ENCODE data around the gene RALGAPA1.
"Not testable (repeated sequence)": the region's sequence is repeated elsewhere in the genome, so short reads cannot be mapped to it uniquely, and the experiment has no call there.

Gene RALGAPA1

DNA sequence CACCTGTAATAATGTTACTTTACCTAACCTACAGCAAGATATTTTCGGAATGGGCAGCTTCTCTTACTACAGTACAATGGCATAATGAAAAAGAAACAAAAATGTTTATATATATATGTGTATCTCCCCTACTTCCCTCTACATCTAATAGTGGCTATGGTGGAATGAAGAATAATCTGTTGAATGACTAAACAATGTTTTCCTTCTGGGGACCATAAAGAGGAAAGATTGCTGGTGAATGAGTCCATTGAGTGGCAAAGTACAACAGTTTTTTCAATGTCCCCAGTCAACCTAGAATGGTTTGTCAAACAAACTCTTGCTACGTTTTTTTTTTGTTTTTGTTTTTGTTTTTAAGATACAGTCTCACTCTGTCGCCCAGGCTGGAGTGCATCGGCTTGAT is 47.2 kb downstream of the RALGAPA1 start:
- DNase-seq = no peak

DNA sequence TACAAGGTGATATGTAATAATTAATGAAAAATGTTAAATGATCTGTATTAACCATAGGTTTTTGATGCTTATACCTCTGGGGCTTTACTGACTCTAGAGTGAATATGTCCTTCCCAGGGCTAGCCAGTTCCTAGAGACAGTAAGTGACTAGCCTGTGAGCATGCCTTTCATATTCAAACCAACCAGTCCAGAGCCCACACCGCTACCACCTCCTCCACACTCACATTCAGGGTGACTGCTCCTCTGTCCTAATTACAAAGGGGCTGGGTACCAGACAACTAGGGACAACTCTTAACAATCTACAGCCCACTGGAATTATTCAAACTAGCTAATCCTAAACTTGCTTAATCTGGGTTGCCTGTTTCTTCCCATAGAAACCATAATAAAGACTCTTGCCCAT is 49.0 kb downstream of the RALGAPA1 start:
- DNase-seq = no peak

- DNase-seq = no peak
Measured at GRCh38 chr14:35758523-35759129, 50.5 kb downstream of the RALGAPA1 start.

- DNase-seq = no peak
Measured at GRCh38 chr14:35754671-35755070, 54.4 kb downstream of the RALGAPA1 start.

DNA sequence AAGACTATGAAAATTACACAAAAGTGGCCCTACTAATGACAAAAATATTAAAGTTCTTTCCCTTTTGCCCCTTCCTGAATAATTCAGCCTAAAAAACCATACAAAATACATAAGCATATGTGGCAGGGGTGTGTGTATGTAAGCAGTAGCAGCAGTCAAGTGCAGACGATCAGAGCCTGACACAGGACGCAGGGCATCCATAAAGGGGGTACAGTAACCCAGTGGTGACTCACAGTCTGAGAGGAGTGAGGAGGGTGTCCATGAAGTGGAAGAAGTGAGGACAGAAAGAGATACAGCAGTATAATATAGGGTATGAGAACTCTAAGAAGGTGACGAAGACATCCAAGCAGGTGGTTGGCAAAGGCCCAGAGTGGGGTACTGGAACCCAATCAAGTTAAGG is 56.7 kb downstream of the RALGAPA1 start:
- DNase-seq = no peak

GRCh38 chr14:35750202-35750904 is 58.7 kb downstream of the RALGAPA1 start:
- DNase-seq = no peak

GRCh38 chr14:35747379-35747778 is 61.7 kb downstream of the RALGAPA1 start:
- DNase-seq = peak; percentile 17

GRCh38 chr14:35742442-35742841 is 66.7 kb downstream of the RALGAPA1 start:
- DNase-seq = no peak

GRCh38 chr14:35742032-35742371 is 67.1 kb downstream of the RALGAPA1 start:
- no peak for DNase-seq

DNA sequence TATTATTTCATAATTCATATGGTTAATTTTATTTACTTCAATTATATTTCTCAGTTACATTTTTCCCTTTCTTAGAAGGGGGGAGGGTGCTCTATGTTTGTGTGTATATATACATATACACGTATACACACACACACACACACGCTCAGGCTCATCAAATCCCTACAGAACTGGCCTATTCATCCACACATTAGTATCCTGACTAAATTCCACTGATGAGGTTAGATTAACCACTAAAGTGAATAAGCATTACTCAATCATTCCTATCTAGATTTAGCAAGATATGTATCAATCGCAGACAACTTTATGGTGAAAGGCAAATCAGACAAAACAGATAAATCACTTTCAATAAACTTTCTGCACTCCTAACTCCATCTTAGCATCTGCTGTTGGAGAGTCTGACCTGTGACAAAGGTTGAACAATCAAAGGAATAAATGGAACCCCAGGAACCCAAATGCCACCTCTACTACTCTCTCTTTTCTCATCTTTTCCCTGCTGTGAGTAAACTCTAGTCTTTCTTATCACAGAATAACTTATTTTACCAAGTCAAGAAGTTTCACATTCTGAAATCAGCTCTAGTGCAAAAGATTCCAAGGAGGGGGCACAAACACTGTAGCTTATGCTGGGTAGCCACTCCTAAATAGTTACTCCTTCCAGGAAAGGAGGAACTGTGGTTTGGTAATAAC is 67.6 kb downstream of the RALGAPA1 start:
- DNase-seq = no peak

DNA sequence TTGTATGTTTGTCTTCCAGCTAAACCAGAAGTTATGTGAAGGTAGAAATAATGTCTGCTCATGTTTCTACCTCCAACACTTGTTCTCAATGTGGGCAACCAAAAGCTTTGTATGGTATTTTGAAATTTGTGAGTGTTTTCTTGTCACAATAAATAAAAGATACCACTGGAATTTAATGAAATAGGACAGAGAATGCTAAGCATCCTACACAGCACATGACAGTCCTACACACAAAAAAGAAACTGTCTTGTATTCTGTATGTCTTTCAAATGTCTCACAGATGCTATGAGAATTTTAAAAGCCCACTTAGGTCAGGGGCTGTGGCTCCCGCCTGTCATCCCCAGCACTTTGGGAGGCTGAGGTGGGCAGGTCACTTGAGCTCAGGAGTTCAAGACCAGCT is 68.9 kb downstream of the RALGAPA1 start:
- DNase-seq = no peak

DNA sequence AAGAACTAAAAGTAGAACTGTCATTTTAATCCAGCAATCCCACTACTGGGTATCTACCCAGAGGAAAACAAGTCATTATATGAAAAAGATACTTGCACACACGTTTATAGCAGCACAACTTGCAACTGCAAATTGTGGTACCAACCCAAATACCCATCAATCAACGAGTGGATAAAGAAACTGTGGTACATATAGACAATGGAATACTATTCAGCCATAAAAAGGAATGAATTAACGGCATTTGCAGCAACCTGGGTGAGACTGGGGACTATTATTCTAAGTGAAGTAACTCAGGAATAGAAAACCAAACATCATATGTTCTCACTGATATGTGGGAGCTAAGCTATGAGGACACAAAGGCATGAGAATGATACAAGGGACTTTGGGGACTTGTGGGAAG is 73.9 kb downstream of the RALGAPA1 start:
- DNase-seq = not testable (repeated sequence)

DNA sequence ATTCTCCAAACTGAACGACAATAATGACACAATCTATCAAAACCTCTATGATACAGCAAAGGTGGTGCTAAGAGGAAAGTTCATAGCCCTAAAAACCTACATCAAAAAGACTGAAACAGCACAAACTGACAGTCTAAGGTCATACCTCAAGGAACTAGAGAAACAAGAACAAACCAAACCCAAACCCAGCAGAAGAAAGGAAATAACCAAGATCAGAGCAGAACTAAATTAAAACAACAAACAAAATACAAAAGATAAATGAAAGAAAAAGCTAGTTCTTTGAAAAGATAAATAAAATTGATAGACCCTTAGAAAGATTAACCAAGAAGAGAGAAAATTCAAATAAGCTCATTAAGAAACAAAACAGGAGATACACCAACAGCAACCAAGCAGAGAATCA is 75.6 kb downstream of the RALGAPA1 start:
- DNase-seq = not testable (repeated sequence)

GRCh38 chr14:35730871-35731270 is 78.2 kb downstream of the RALGAPA1 start:
- DNase-seq = no peak

DNA sequence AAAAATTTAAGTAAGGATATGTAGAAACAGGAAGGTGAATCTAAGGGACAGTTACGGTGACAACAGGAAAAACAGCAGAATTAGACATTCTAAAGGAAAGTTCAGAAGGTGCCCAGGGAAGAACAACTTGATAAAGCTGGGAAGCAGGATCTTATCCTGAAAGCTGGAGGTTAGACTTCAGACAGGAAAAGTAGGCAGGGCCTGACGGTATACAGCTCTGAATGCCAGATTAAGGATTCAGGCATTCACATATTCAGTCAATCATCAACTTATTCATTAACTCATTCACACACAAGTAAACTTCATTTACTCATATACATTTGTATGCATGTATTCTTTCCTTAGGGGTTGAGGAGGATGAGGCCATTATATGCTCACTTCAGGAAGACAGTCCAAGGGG is 81.3 kb downstream of the RALGAPA1 start:
- no peak for DNase-seq

GRCh38 chr14:35725930-35726329 is 83.2 kb downstream of the RALGAPA1 start:
- DNase-seq = no peak

DNA sequence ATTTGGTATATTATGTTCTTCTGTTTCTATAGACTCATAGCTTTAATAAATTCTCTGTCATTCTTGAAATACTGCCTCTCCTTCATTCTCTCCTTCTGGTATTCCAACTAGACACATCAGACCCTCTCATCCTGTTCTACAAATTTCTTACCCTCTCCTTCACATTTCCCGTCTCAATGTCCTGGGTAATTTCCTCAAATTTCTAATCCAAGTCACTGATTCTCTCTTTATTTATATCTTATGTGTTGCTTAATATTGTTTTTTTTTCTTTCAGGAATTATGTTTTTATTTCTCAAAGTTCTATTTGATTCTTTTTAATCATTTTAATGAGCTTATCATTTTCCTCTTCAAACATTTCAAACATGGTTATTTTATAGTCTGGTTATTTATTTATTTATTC is 94.0 kb downstream of the RALGAPA1 start:
- DNase-seq = no peak

DNA sequence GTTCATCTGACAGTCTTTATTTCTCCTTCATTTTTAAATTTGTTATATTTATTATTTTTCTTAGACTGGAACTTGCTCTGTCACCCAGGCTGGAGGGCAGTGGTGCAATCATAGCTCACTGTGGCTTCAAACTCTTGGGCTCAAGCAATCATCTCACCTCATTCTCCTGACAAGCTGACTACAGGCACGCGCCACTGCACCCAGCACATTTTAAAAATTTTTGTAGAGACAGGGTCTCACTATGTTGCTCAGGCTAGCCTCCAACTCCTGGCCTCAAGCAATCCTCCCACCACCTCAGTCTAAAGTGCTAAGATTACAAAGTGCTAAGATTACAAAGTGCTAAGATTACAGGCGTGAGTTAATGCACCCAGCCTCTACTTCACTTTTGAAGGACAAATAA is 96.6 kb downstream of the RALGAPA1 start:
- no peak for DNase-seq

- no peak for DNase-seq
Measured at GRCh38 chr14:35708062-35708461, 101.0 kb downstream of the RALGAPA1 start.

- DNase-seq = no peak
Measured at GRCh38 chr14:35705636-35706035, 103.5 kb downstream of the RALGAPA1 start.

GRCh38 chr14:35704793-35705493 is 104.2 kb downstream of the RALGAPA1 start:
- DNase-seq = no peak

- no peak for DNase-seq
Measured at GRCh38 chr14:35701531-35701930, 107.6 kb downstream of the RALGAPA1 start.

- DNase-seq = no peak
Measured at GRCh38 chr14:35699791-35700444, 109.2 kb downstream of the RALGAPA1 start.

All from amniotic stem cell (primary cell).